Measurements from ENCODE around the gene SCAMP5.

SCAMP5 gene

DNA sequence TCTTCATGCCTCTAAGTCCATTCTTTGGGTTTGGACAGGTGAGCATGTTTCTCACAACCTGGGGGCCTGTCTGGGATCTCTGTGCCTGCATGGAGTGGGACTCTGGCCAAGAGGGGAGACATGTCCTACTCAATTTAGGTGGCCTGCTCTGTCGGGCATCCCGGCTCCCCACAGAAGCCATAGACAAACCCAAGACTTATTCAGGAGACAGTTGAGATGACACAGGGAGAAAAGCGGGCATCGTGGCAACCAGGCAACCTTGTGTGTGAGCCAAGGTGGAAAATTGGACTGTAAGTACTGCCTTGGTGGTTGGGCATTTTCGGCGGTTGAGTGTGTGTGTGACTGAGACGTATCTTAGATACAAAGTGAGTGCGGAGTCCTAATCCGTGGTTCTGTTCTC lies 68.5 kb downstream of the SCAMP5 start:
- peaks cover 24% of the 10 kb centered on the region for H3K4me1 ChIP-seq (ENCODE audit: control insufficient read depth, insufficient read depth, low read length)
- H3K9me3 ChIP-seq (ENCODE audit: control insufficient read depth, low read length) = peaks cover 4% of the 10 kb centered on the region
- H3K4me3 ChIP-seq (ENCODE audit: low read length) = no peak overlapping the region
- no peaks in the 10 kb centered on the region for H3K27me3 ChIP-seq (replicated peaks; ENCODE audit: control insufficient read depth, insufficient read depth, low read length)
- no peaks in the 10 kb centered on the region for H3K36me3 ChIP-seq (ENCODE audit: control insufficient read depth, insufficient read depth, low read length, severe bottlenecking)
- DNase-seq (ENCODE audit: low read depth) = no peak
- no peak overlapping the region for H3K9ac ChIP-seq (ENCODE audit: low read length)

DNA sequence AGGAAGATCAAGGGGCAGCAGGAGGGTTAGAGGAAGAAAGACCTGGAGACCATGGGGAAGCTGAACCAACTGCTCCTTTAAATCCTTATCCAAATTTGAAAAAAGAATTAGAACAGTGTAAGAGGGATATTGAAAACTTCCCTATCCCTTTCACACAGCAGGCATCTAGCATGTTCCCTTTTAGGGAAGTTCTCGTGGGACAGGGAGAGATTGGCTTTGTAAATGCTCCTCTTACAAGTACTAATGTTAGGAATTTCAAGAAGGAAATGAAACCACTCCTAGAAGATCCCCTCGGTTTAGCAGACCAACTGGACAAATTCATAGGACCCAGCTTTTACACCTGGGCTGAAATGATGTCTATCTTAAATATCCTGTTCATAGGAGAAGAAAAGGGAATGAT lies 69.5 kb downstream of the SCAMP5 start:
- no peak overlapping the region for H3K4me3 ChIP-seq (ENCODE audit: low read length)

DNA sequence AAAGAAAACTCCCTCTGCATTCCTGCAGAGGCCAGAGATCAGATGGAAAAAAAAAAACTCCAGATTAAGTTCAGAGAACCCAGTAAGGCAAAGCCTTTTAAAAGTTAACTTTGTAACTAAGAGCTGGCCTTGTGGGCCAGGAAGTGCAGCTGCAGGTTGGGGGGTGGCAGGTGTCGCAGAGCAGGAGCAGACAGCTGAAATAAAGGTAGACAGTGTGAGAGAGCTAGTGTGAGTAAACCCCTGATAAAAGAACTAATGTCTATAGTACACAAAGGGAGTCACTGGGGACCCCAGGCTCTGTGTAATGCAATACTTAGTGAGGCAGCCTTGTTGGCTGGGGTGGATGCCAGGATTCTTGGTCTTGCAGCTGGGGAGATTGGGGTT lies 70.1 kb downstream of the SCAMP5 start:
- Histone ChIP-seq H3K4me1 (ENCODE audit: control insufficient read depth, insufficient read depth, low read length) (peaks cover 24% of the 10 kb centered on the region), H3K4me3 (ENCODE audit: low read length) (no peak overlapping the region), H3K9me3 (ENCODE audit: control insufficient read depth, low read length) (peaks cover 4% of the 10 kb centered on the region), H3K9ac (ENCODE audit: low read length) (no peak overlapping the region), H3K36me3 (ENCODE audit: control insufficient read depth, insufficient read depth, low read length, severe bottlenecking) (no peaks in the 10 kb centered on the region), H3K27me3 (replicated peaks; ENCODE audit: control insufficient read depth, insufficient read depth, low read length) (no peaks in the 10 kb centered on the region)
- DNase-seq (ENCODE audit: low read depth) = no peak

More for the DNA sequence above, 69.5 kb downstream of the SCAMP5 start:
- no peaks in the 10 kb centered on the region for H3K27me3 ChIP-seq (replicated peaks; ENCODE audit: control insufficient read depth, insufficient read depth, low read length)
- peaks cover 24% of the 10 kb centered on the region for H3K4me1 ChIP-seq (ENCODE audit: control insufficient read depth, insufficient read depth, low read length)
- DNase-seq (ENCODE audit: low read depth) = no peak
- no peaks in the 10 kb centered on the region for H3K36me3 ChIP-seq (ENCODE audit: control insufficient read depth, insufficient read depth, low read length, severe bottlenecking)
- no peak overlapping the region for H3K9ac ChIP-seq (ENCODE audit: low read length)
- H3K9me3 ChIP-seq (ENCODE audit: control insufficient read depth, low read length) = peaks cover 4% of the 10 kb centered on the region

DNA sequence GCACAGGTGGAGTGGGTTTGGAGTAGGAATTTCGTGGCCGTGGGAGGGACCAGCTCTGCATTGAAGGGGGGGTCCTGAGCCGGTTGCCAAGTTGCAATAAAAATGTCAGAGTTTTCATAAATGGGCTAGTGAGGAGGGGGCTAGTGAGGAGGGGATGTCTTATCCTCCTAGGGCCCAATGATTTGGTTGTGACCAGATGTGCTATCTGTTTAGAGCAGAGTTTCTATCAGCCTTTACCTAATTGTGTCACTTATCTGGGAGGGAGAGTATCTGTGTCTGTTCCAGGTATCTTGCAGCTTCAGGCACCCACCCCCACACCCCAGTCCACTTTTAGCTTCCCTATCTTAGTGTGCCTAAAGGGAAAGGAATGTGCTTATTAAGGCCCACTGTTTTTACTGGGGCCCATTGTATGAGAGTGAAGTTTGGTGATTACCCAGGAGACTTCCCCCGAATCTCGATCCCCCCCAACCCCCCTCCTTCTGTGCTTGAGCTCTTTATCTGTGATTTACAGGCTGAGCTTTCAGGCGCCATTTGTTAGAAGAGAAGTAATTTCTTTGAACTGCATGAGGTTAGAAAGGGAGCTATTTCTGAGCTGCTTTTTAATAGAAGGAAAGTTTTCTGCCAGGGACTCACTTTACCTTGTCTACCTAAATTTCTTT lies 70.6 kb downstream of the SCAMP5 start:
- DNase-seq (ENCODE audit: low read depth) = no peak
- no peak overlapping the region for H3K9ac ChIP-seq (ENCODE audit: low read length)
- H3K36me3 ChIP-seq (ENCODE audit: control insufficient read depth, insufficient read depth, low read length, severe bottlenecking) = no peaks in the 10 kb centered on the region
- no peaks in the 10 kb centered on the region for H3K27me3 ChIP-seq (replicated peaks; ENCODE audit: control insufficient read depth, insufficient read depth, low read length)
- H3K4me1 ChIP-seq (ENCODE audit: control insufficient read depth, insufficient read depth, low read length) = peaks cover 24% of the 10 kb centered on the region
- peaks cover 4% of the 10 kb centered on the region for H3K9me3 ChIP-seq (ENCODE audit: control insufficient read depth, low read length)
- peak overlapping the region; percentile 24 for H3K4me3 ChIP-seq (ENCODE audit: low read length)

DNA sequence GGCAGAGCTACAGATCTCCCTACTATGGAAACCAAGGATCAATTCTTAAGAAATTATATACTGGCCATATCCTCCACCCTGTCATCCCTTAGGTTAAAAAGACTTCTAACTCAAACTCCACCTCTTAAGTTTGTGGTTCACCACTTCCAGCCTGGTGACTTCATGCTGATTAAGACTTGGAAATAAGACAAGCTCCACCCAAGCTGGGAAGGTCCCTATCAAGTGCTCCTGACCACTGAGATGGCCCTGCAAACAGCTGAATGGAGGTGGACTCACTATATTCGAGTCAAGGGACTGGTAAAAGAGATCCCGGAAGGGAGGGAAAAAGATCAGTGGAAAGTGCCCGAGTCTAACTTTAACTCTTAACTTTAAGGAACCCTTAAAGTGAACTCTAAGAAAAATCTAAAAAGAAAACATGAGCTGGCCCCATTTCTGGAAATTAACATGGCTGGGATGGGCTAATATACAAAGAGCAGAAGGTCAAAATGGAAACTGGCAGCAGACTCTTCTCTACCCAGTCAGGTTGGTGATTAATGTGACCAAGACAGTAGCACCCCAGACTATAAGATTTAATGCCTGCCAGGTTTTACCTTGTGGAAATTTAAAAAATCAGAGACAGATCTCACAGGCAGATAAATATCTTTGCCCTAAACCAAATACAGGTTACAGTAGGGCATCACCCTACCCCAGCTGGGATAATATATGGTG lies 71.9 kb downstream of the SCAMP5 start:
- no peaks in the 10 kb centered on the region for H3K27me3 ChIP-seq (replicated peaks; ENCODE audit: control insufficient read depth, insufficient read depth, low read length)
- peaks cover 16% of the 10 kb centered on the region for H3K4me1 ChIP-seq (ENCODE audit: control insufficient read depth, insufficient read depth, low read length)
- no peaks in the 10 kb centered on the region for H3K36me3 ChIP-seq (ENCODE audit: control insufficient read depth, insufficient read depth, low read length, severe bottlenecking)
- H3K4me3 ChIP-seq (ENCODE audit: low read length) = no peak overlapping the region
- peaks cover 4% of the 10 kb centered on the region for H3K9me3 ChIP-seq (ENCODE audit: control insufficient read depth, low read length)
- no peak for DNase-seq (ENCODE audit: low read depth)
- no peak overlapping the region for H3K9ac ChIP-seq (ENCODE audit: low read length)

DNA sequence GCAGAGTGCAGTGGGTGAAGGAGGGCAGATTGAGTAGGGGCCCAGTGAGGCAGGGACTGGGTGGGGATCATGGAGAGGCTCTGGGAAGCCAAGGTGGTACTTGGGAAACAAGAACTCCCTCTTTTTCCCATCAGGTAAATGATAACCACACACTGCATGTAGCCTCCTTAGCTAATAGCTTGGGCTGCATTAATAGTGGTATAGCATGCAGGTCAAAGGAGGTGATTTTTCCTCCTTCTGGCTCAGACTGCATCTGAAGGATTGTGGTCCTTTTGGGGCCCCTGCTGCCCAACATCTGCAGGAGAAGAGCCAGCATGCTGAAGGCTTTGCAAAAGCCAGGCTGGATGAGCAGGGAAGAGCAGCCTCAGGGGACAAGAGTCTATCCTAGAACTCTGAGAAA lies 73.4 kb downstream of the SCAMP5 start:
- H3K9ac ChIP-seq (ENCODE audit: low read length) = no peak overlapping the region
- peaks cover 4% of the 10 kb centered on the region for H3K9me3 ChIP-seq (ENCODE audit: control insufficient read depth, low read length)
- H3K27me3 ChIP-seq (replicated peaks; ENCODE audit: control insufficient read depth, insufficient read depth, low read length) = no peaks in the 10 kb centered on the region
- H3K4me1 ChIP-seq (ENCODE audit: control insufficient read depth, insufficient read depth, low read length) = peaks cover 12% of the 10 kb centered on the region
- H3K36me3 ChIP-seq (ENCODE audit: control insufficient read depth, insufficient read depth, low read length, severe bottlenecking) = no peaks in the 10 kb centered on the region
- DNase-seq (ENCODE audit: low read depth) = no peak
- H3K4me3 ChIP-seq (ENCODE audit: low read length) = no peak overlapping the region

DNA sequence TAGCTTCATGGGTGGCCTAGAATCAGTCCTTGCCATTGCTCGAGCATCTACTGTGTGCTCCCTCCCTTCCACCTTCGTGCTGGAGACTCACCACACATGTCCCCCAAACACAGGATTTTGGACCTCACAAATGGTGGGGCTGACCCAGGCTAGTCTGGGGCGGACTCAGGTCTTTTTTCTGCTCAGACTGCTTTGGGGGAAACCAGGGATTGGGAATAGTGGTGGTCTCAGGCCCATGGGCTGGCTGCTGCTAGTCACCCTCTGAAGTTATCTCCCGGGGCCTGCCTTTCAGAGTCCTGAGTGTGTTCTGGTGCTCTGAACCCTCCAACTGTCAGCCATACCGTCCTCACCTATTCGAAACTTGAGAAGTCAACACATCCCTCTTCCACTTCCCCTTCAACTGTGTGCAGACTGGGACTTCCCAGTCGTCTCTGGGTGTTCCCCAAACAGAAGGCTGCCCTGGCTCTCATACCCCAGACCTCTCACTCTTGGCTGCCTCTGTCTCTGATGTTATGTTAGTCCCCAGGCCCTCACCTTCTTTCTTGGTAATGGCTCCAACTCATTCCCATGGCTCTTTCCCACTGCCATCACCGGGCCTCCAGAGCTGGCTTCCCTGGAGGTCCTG lies 74.0 kb downstream of the SCAMP5 start:
- H3K27me3 ChIP-seq (replicated peaks; ENCODE audit: control insufficient read depth, insufficient read depth, low read length) = no peaks in the 10 kb centered on the region
- H3K9me3 ChIP-seq (ENCODE audit: control insufficient read depth, low read length) = peaks cover 4% of the 10 kb centered on the region
- no peak overlapping the region for H3K9ac ChIP-seq (ENCODE audit: low read length)
- H3K4me1 ChIP-seq (ENCODE audit: control insufficient read depth, insufficient read depth, low read length) = peaks cover 12% of the 10 kb centered on the region
- no peak for DNase-seq (ENCODE audit: low read depth)
- no peak overlapping the region for H3K4me3 ChIP-seq (ENCODE audit: low read length)
- no peaks in the 10 kb centered on the region for H3K36me3 ChIP-seq (ENCODE audit: control insufficient read depth, insufficient read depth, low read length, severe bottlenecking)

DNA sequence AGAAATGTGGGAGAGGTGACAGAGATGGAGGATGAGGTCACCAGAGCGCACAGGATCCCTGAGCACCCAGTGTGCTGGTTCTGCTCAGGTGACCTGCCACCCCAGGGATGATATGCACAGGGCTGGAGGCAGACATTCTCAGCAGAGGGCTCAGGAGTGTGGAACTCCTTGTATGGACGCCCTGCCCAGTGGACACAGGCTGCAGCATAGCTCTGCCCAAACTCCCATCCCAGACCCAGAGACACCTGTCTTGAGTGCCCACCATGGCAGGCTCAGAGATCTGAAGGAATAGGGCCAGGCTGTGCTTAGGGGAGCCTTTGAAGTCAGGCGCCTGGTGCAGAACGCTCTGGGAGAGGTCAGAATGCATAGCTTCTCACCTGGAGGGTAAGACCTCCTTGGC lies 75.3 kb downstream of the SCAMP5 start:
- peaks cover 8% of the 10 kb centered on the region for H3K9me3 ChIP-seq (ENCODE audit: control insufficient read depth, low read length)
- H3K4me3 ChIP-seq (ENCODE audit: low read length) = no peak overlapping the region
- H3K9ac ChIP-seq (ENCODE audit: low read length) = no peak overlapping the region
- no peaks in the 10 kb centered on the region for H3K36me3 ChIP-seq (ENCODE audit: control insufficient read depth, insufficient read depth, low read length, severe bottlenecking)
- no peaks in the 10 kb centered on the region for H3K27me3 ChIP-seq (replicated peaks; ENCODE audit: control insufficient read depth, insufficient read depth, low read length)
- no peak for DNase-seq (ENCODE audit: low read depth)
- peaks cover 1% of the 10 kb centered on the region for H3K4me1 ChIP-seq (ENCODE audit: control insufficient read depth, insufficient read depth, low read length)

Data from adipocyte (in vitro differentiated cells).